HG02642 (cell line): ENCODE measurements around the gene LDB3.
A peak's percentile ranks its signal among the peaks of the same experiment; 100 is the strongest.
"Not testable (repeated sequence)": the region's sequence is repeated elsewhere in the genome, so short reads cannot be mapped to it uniquely, and the experiment has no call there.

Experiments
- ATAC-seq: cut with Tn5 transposase; IDR thresholded peaks from one replicate; pipeline ENCODE4 v1.9.1; 2021; ENCODE audit warnings: mild to moderate bottlenecking; ENCODE audit not compliant: unreplicated experiment, poor library complexity

The LDB3 gene

GRCh38 chr10:86668297-86669165, at the start of gene LDB3:
Gene LDB3, plus strand, starts transcription at chr10:86668511. Its CDS starts 181 bp downstream, at chr10:86668692.
- ATAC-seq, result peak; percentile 42

- no peak for ATAC-seq
Observed at GRCh38 chr10:86628311-86628710, 40.0 kb upstream of the LDB3 start.

- ATAC-seq, result no peak
Observed at GRCh38 chr10:86630079-86630478, 38.2 kb upstream of the LDB3 start.

- ATAC-seq, result no peak
Observed at GRCh38 chr10:86632009-86632800, 36.1 kb upstream of the LDB3 start.

- no peak for ATAC-seq
Observed at GRCh38 chr10:86632951-86633350, 35.4 kb upstream of the LDB3 start.

- no peak for ATAC-seq
Observed at GRCh38 chr10:86635402-86635801, 32.9 kb upstream of the LDB3 start.

- ATAC-seq, result no peak
Observed at GRCh38 chr10:86636311-86636710, 32.0 kb upstream of the LDB3 start.

- ATAC-seq, result no peak
Observed at GRCh38 chr10:86642021-86642420, 26.3 kb upstream of the LDB3 start.

- ATAC-seq, result no peak
Observed at GRCh38 chr10:86642499-86642898, 25.8 kb upstream of the LDB3 start.

GRCh38 chr10:86644152-86644793, 24.0 kb upstream of the LDB3 start:
- ATAC-seq, result peak; percentile 43

GRCh38 chr10:86644794-86645445, 23.4 kb upstream of the LDB3 start:
- peak; percentile 22 for ATAC-seq

GRCh38 chr10:86645621-86646165, 22.6 kb upstream of the LDB3 start:
- not testable (repeated sequence) for ATAC-seq

GRCh38 chr10:86646532-86646931, 21.8 kb upstream of the LDB3 start:
- no peak for ATAC-seq

GRCh38 chr10:86646933-86647332, 21.4 kb upstream of the LDB3 start:
- ATAC-seq, result no peak

GRCh38 chr10:86647773-86648703, 20.3 kb upstream of the LDB3 start:
- ATAC-seq, result no peak

GRCh38 chr10:86648704-86649427, 19.4 kb upstream of the LDB3 start:
- no peak for ATAC-seq

- no peak for ATAC-seq
Observed at GRCh38 chr10:86649471-86650150, 18.7 kb upstream of the LDB3 start.

- no peak for ATAC-seq
Observed at GRCh38 chr10:86650151-86650550, 18.2 kb upstream of the LDB3 start.
